Activated CD8-positive, alpha-beta memory T cell treated with anti-CD3 and anti-CD28 coated beads for 48 hours (primary cell): ENCODE data around the gene ABCA5.
A peak's percentile ranks its signal among the peaks of the same experiment; 100 is the strongest.
"Not testable (repeated sequence)": the region's sequence is repeated elsewhere in the genome, so short reads cannot be mapped to it uniquely, and the experiment has no call there.

Source experiments
- DNase-seq, 3 experiments: peaks; one replicate each; pipeline ENCODE4 v3.0.0-alpha.2; 2020; ENCODE audit warnings: low read depth in 2 of 3, low spot score in 2 of 3

ABCA5 gene

GRCh38 chr17:69333561-69333960 is 6.6 kb upstream of the ABCA5 start:
- DNase-seq = no peak

GRCh38 chr17:69331756-69332155 is 4.8 kb upstream of the ABCA5 start:
- no peak for DNase-seq

DNA sequence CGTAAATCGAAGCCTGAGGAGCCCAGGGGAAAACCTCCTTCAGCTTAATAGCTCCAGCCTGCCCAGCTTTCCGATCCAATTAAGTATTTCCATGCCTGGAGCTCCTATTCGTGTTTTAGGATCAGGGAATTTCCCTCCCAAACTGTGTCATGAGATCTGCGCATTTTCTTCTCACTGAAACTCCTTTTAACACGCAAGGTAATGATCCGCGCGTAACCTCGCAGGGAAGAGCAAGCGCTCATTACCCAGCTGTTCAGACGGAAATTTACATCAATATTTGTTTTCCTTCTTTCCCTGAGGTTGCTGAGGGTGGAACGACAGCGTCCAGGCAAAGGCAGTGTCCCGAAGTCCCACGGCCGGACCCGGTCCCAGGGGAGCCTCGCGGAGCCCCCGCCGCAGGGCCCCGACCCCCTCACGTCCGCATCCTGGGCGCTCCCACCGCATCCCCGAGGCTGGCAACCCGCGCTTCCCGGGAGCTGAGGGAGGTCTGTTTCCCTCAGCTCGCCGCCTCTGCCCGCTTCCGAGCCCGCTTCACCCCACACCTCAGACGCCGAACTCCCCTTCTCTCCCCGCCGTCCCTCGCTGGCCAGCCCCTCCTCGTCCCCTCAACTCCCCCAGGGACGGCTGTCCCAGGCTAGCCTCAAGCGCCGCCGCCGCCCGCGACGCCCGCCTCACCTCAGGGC is 415 bp downstream of the ABCA5 start:
- DNase-seq = peak in 1 of 3 experiments; percentile 4

DNA sequence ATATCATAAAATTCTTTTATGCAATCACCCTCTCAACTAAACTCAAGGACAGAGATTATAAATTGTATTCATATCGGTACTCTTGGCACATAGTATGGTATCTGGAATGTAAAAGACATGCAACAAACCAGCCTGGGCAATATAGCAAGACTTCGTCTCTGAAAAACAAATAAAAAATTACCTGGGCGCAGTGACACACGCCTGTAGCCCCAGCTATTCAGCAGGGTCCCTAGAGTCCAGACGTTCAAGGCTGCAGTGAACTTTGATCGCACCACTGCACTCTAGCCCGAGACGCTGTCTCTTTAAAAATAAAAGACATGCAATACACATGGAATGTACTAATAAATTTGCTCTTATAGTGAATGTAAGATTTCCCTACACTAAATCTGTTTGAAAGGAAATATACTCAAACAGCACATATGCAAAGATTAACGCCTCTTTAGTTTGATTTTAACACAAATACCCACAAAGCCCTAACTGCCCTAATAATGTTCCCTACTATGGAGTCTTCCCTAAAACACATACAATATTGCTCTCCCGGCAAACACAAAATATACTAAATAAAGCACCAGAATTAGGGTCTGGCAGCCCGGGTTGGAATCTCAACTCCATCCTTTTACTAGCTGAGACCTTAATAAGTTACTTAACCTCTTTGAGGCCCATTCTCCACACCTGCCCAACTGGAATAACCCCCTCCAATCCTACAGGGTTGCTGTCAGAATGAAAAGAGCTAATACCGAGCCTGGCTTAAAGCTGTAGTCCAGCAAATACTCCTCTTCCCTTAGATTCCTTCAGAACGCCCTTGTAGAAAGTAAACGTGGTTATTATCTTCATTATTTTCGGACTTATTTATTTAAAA is 1.2 kb downstream of the ABCA5 start:
- no peak for DNase-seq

DNA sequence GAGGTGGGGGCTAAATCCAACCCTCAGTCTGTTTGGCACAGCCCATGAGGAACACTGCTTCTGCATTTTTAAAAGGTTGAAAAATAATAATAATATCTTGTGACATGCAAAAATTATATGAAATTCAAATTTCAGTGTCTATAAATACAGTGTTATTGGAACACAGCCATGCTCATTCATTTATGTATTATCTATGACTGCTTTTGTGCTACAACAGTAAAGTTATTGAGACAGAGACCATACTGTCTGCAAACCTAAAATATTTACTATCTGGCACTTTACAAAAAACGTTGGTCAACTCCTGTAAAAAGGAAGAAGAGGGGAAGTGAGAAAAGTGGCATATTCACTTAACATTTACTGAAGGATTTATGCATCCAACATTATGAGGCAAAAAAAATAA is 3.1 kb downstream of the ABCA5 start:
- DNase-seq = no peak

DNA sequence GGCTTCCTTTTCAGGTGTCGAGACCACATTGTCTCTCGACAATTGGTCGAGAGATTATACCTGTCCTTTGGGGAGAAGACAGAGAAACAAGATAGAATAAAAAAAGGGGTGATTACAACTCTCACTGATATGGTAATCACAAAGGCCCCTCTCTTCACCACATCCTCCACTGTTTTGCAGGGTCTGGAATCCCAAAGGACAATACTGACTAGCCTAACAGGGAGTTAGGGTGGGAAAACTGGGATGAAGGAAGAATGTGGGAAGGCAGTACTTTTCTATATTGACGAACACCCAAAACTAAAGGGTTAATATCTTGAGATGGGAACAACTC is 6.1 kb downstream of the ABCA5 start:
- DNase-seq = no peak

DNA sequence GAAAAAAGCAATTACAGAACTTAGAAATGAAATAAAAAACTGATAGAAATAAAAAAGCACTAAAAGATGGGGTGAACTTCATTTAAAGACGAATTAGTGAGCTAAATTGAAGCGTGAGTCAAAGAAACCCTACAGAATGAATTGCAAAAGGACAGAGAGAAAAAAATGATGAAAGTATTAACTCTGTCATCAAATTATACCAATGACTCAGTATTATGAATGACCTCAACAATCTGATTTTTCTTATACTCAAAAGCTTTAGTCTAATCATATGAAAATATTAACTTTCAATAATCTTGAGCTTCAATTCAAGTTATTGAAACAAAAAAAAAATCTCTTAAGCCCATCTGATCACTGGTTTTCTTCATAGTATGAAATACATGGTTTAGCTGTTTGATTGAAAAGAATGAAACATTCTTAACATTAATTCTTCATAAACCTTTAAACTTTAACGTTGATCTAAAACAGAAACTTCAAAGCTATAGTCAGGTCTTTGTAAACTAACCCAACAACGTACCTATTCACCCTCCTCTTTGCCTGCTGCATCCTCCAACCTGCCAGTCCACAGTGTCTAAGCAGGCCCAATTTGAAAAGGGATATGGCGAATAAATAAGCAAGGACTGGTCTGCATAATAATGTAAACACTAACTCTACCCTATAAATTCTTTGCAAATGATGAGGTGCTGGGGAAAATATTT is 6.6 kb downstream of the ABCA5 start:
- no peak for DNase-seq

DNA sequence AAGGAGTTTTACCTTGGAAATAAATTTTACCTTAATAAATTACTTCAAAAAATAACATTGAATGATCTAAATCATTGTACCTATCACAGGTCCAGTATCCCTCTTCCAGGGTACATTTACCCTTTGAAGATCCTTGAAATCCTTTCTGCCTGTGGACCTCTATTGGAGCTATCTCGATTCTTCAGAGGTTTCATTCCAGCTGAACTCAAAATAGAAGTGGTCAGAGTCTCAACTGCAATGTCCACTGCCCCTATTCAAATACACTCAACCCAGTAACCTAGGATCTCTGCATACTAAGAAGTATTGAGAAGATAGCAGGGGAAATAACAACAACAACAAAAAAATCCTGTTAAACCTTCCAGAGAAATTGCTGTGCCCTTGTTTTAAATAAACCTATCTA is 9.3 kb downstream of the ABCA5 start:
- DNase-seq = no peak

DNA sequence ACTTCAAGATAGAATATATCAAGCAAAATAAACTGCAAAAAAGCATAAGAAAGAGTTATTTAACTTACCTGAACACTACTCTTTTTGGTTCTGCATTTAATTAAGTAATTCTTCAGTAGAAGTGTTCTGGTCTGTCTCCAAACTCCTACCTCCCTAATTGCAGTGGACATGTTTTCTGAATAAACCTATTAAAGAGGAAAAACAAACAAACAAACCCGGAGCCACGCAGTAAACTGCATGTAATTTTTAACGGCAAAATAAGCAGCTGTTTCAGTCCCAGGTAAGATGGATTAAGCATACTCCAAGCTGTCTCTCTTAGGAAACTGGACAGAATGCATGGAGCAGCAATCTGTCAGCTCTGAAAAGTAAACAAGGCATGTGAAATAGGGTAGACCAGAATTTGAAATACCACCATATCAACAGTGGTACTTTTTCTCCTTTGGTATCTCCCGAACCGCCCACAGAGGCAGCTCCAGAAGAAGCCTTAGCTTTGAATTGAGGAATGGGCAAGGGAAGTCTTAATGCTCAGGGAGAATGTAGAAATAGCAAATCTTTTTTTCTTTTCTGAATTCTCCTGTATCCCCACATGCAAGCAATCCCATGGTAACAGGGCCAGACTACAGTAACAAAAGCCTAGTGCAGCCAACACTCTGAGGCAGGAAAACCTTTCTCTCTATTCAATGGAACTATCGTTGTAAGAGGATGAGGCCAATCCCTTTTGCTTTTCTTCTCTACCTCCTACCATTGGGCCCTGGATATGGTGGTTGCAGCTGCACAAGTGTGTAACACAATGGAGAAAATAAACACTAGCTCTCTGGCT is 12.5 kb downstream of the ABCA5 start:
- no peak for DNase-seq

DNA sequence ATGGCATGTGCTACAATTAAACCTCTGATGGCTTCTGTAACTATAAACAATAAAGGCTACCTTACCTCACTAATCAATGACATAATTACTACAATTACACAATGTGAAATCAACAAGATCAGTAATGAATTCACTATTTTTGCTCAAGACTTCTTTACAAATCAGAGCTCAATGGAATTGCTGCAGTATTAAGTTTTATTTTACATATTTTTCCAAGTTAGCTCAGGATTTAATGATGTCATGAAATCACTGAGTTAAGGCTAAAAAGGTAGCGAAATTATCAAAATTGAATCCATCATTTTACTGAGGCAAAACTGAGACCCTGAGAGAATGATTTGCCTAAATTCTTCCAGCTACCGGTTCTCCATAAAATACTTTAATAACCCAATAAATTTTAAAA is 21.8 kb downstream of the ABCA5 start:
- no peak for DNase-seq

- no peak for DNase-seq
These were observed 24.3 kb downstream of the ABCA5 start for GRCh38 chr17:69302682-69303081.

- no peak for DNase-seq
These were observed 26.7 kb downstream of the ABCA5 start for GRCh38 chr17:69300222-69300621.

DNA sequence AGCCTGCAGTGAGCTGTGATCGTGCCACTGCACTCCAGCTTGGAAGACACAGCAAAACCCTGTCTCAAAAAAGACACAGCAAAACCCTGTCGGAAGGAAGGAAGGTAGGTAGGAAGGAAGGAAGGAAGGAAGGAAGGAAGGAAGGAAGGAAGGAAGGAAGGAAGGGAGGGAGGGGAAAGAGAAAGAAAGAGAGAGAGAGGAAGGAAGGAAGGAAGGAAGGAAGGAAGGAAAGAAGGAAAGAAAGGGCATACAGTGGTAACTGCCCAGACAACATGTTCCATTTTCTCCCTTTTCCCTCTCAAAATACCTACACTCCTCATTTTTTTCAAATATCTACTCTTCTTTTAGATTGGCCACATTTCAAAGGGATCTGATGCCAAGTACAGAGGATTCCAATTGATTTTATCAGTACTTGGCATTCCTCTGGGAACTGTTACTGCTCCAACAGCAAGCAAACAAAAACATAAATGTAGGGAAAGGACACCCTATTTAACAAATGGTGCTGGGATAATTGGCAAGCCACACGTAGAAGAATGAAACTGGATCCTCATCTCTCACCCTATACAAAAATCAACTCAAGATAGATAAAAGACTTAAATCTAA is 28.7 kb downstream of the ABCA5 start:
- DNase-seq = not testable (repeated sequence)

DNA sequence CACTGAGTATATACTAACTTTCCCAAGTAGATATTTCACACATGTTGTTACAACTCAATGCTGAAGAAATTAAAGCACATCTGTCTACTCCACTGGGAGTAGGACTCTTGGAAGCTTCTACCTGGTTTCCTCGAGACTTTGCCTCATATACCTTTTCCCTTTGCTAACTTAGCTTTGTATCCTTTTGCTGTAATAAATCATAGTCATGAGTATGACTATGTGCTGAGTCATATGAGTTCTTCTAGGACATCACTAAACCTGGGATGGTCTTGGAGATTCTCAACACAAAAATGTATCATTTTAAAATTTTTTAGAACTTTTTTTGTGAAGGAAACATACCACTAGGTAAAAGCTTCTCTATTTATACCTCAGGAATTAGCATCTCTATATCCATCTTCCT is 39.8 kb downstream of the ABCA5 start:
- DNase-seq = no peak

DNA sequence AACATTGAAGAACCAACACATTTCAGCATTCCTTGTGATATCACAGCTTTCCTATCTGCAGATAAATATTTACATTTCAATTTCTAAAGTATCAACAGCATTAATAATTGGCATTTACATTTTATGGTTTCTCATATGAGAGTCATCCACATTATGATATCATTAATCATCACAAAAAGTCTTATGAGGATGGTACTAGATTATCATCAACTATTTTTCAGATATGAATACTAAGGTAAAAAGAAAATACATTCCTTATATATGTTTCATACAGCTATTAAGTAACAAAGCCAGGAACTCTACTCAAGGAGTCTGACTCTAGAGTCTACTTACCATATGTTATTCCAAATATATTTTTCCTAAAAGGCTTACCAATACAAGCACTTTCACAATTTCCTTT is 40.7 kb downstream of the ABCA5 start:
- no peak for DNase-seq

DNA sequence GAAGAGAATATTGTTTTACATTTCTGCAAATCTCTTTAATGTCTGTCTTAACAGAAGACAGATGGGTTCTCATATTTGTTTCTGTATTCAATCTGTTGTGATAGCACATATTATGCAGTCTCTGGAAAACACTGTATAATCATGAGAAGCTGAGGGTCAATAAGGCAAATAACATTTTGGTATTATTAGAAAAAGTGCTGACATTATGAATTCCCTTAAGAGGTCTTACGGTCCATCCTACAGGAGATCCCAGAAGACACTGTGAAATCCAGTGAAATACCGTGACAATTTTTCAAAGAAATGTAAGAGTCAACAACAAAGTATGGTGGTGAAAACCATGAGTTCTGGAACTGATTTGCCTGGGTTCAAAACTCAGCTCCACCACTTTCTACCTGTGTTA is 42.3 kb downstream of the ABCA5 start:
- DNase-seq = no peak

GRCh38 chr17:69282002-69282401 is 44.9 kb downstream of the ABCA5 start:
- no peak for DNase-seq

GRCh38 chr17:69276279-69276678 is 50.7 kb downstream of the ABCA5 start:
- not testable (repeated sequence) for DNase-seq

DNA sequence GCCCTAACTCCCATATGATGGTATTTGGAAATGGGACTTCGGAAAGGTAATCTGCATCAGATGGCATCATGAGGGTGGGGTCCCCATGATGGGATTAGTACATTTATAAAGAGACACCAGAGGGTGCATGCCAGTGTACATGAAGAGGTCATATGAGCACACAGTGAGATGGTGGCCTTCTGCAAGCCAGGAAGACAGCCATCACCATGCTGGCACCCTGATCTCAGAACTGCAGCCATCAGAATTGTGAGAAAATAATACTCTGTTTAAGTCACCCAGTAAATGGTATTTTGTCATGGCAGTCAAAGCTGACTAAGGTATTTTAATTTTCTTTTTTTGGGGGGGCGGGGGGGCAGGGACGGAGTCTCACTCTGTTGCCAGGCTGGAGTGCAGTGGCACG is 51.2 kb downstream of the ABCA5 start:
- DNase-seq = no peak

- no peak for DNase-seq
These were observed 55.9 kb downstream of the ABCA5 start for GRCh38 chr17:69271023-69271422.
